GM23248 (cell line): ENCODE measurements around the gene KANK4.

Experiments
- EZH2 ChIP-seq: fragments of 200-600 bp; sonication (generic); IDR thresholded peaks from 2 replicates; pipeline ENCODE4 v1.6.1; 2018; ENCODE audit warnings: antibody characterized with exemption, mild to moderate bottlenecking; ENCODE audit not compliant: insufficient read depth, poor library complexity, severe bottlenecking
- EZH2phosphoT487 ChIP-seq: fragments of 200-600 bp; sonication (generic); IDR thresholded peaks from 2 replicates; pipeline ENCODE4 v1.6.1; 2018; ENCODE audit warnings: antibody characterized with exemption, moderate library complexity, mild to moderate bottlenecking, low read depth; ENCODE audit not compliant: insufficient read depth

GRCh38 chr1:62280150-62280549 is 39.1 kb downstream of the KANK4 start:
- TF ChIP-seq EZH2 = no peak
- no peak for TF ChIP-seq EZH2phosphoT487
